Activated CD4-positive, alpha-beta T cell treated with anti-CD3 and anti-CD28 coated beads for 4 hours (primary cell): ENCODE data around the gene TMEM140.
"Not testable (repeated sequence)": the region's sequence is repeated elsewhere in the genome, so short reads cannot be mapped to it uniquely, and the experiment has no call there.

Experiments
- DNase-seq, 2 donors: peaks; one replicate each; pipeline ENCODE4 v3.0.0-alpha.2; 2020

TMEM140 gene

GRCh38 chr7:135147899-135148721, at the start of gene TMEM140:
TMEM140 (plus strand) TSS chr7:135148072; CDS start chr7:135164442, 16,370 bp downstream.
- peak; percentile 55 to 62 for DNase-seq

GRCh38 chr7:135098391-135098790, 49.5 kb upstream of the TMEM140 start:
- DNase-seq = no peak

DNA sequence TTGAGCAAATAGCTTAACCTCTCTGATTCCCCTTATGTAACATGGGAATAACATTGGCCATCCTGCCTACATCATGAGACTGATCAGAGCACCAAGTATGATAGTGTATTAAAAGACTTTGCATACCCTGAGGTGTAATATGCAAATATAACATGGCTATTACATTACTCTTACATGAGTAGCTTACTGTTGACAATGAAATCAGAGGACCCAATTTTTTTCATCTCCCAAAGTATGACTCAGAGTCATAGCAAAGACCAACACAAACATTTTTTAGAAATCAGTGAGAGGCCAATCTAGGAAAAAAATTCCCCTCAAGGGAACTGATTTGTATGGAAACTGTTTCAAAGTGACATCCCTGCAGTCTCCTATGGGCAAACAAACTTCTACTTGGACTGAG, 47.0 kb upstream of the TMEM140 start:
- no peak for DNase-seq

GRCh38 chr7:135102372-135102771, 45.5 kb upstream of the TMEM140 start:
- no peak for DNase-seq

DNA sequence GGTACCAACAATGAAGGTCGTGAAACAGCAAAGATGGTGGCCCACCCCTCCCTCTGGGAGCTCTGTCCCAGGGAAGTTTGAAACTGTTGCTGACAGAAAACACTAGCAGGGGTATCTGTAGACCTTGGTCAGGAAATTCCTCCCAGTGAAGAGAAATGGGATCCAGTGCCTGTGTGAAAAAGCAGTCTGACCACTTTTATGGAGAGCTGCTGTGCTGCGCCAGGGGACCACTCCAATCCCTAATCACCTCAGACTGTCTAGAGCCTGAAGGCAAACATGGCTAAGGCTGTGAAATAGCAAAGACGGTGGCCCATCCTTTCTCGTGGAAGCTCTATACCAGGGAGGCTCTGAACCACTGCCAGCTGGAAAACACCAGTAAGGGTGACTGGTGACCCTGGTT, 38.3 kb upstream of the TMEM140 start:
- DNase-seq = no peak

- DNase-seq = no peak
These were observed 37.9 kb upstream of the TMEM140 start for GRCh38 chr7:135109976-135110375.

DNA sequence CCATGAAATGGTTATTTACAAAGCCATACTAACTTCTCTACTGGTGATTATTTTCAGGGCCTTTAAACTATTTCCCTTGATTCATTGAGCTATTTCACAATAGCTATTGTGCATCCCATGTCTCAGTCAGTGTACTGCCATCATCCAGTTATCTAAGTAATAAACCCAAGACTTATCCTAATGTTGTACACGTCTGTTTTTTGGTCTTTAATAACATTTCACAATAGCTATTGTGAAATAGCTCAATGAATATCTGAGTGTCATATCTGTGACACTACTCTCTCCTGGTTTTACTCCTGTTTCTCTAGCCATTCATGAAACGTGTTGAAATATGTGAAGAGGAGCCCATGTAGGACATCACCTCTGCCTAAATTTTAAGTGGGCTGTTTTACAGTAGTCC, 36.5 kb upstream of the TMEM140 start:
- no peak for DNase-seq

GRCh38 chr7:135114622-135115021, 33.2 kb upstream of the TMEM140 start:
- no peak for DNase-seq

GRCh38 chr7:135117096-135117495, 30.8 kb upstream of the TMEM140 start:
- no peak for DNase-seq

DNA sequence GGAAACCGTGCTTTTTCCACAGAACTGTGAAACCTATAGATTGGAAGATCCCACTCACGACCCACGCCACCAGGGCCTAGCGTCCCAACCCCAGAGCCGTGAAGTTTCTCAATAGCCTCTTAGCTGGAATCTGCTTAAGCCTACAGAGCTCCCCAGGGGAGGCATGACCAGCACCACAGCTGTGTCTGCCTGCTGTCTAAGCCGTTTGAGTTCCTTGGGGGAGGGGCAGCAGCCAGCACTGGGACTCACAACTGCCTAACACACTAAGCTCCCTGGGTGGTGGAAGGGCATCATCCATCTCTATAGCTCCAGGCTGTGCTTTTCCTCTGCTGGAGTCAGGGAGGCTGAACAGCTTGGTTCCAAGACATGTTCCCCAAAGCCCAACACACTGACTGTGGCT, 26.0 kb upstream of the TMEM140 start:
- no peak for DNase-seq

GRCh38 chr7:135124631-135125030, 23.2 kb upstream of the TMEM140 start:
- DNase-seq = not testable (repeated sequence)

GRCh38 chr7:135128931-135129330, 18.9 kb upstream of the TMEM140 start:
- no peak for DNase-seq

GRCh38 chr7:135129579-135129978, 18.3 kb upstream of the TMEM140 start:
- no peak for DNase-seq

- DNase-seq = no peak
These were observed 3.8 kb upstream of the TMEM140 start for GRCh38 chr7:135143885-135144668.

GRCh38 chr7:135147341-135147898, 452 bp upstream of the TMEM140 start:
- no peak for DNase-seq

DNA sequence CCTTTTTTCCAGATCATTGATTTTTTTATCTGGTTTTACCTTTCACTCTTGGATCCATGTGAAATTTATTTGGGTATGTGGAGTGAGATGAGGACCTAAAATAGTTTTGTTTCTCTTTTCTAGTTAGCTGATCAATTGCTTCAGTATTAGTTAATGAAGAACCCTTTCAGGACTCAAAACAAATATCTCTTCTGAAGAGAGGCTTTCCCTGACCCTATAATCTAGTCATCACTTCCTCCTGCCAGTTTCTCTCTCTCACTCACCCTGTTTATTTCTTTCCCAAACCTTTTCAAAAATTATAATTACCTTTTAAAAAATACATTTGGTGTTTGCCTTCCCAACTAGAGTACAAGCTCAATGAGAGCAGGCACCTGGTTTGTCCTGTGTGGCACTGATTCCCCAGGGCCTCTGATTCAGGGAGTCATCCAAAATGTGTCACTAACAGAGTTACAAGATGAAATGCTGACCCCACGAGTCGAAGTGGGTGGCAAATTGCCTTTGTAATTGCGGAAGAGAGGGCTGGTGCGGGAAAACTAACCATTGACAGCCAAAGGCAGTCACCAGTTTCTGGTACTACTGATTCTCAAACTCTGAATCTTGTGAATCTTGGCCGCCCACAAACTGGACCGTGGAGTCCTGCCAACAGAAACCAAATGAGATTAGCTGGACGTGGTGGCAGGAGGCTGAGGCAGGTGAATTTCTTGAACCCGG, 2.4 kb downstream of the TMEM140 start:
- no peak for DNase-seq

- no peak for DNase-seq
These were observed 3.3 kb downstream of the TMEM140 start for GRCh38 chr7:135151132-135151531.

GRCh38 chr7:135151533-135151932, 3.7 kb downstream of the TMEM140 start:
- no peak for DNase-seq

DNA sequence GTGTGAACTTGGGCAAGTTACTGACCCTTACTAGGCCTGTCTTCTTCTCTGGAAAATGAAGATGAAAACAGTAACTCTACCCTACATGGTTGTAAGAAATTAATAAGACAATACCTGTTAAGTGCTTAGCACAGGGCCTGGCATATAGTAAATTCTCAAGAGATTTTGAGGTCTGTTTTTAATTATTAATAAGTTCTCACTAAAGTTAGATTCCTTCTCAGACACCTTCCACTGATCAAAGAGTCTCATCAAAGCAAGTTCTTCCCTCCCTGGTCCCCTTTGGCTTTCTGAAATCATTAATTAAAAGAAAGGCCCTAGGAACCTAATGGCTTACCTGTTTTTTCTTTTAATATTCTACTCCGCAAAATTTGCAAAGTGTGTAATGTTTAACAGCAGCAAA, 4.6 kb downstream of the TMEM140 start:
- DNase-seq = no peak

DNA sequence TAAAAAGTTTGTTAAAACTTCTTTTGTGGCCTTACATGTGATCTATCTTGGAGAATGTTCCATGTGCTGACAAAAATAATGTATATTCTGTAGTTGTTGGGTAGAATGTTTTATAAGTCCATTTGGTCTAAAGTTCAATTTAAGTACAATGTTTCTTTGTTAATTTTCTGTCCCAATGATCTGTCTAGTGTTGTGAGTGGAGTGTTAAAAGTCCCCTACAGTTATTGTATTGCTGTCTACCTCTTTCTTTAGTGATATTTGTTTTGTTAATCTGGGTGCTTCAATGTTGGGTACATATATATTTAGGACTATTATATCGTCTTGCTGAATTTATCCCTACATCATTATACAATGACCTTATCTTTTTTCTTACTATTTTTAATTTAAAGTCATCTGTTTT, 6.9 kb downstream of the TMEM140 start:
- no peak for DNase-seq

GRCh38 chr7:135156290-135156689, 8.4 kb downstream of the TMEM140 start:
- no peak for DNase-seq

DNA sequence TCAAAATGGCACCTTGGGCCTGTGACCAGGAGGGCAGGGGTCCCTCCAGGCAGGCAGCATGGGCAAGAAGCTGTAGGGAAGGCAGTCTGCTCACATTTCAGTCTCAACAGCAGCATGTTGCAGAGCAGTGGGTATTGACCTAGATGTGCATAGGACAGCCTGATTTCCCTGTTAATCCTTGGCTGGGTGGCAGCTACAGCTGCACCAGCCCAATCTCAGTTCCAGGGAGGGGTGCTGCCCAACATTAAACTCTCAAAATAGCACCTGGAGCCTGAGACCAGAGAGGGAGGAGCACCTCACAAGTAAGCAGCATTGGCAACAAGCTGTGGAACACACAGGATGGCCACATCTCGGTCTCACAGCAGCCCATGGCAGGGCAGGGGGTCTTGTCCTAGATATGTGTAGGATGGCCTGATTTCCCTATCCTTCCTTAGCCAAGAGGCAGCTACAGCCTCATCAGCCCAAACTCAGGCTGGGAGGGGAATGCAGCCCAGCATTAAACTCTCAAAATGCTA, 10.3 kb downstream of the TMEM140 start:
- DNase-seq = no peak

DNA sequence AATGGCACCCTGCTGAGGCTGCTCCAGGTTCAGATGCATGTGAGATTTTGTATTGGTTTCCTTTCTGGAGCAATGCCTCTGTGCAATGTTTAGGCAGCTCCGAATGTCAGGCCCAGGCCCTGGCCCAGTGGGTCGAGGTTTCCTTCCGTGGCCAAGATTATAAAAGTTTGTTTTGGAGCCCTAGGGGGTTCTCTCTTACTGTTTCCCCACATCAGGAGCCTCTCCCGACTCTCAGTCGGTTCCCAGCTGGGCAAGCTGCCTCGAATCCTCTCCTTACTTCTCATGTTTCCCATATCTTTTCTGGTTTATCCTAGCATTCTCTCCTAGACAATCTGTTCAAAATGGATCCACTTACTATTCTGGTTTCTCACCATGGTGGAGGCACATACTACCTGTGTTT, 11.0 kb downstream of the TMEM140 start:
- DNase-seq = no peak
